BJ (cell line): ENCODE data around the gene PLEK. TPM values are rescaled to one million over a fixed set of nuclear protein-coding genes. Genes with fewer than 3 reads are reported as not detected.
"Not testable (repeated sequence)": the region's sequence is repeated elsewhere in the genome, so short reads cannot be mapped to it uniquely, and the experiment has no call there.

Experiments
- CTCF ChIA-PET: fragments of 350-600 bp; formaldehyde crosslinking; extraction: SDS; loops from one replicate; lab custom pipeline; 2021; ENCODE audit warnings: antibody characterized with exemption, inconsistent platforms; lab: Yijun Ruan, JAX
- POLR2A ChIA-PET: fragments of 300-600 bp; sonication (Branson Sonifier 250); formaldehyde crosslinking; extraction: SDS; loops from one replicate; lab custom pipeline; 2021; ENCODE audit warnings: antibody characterized with exemption; lab: Charles Lee
- DNase-seq: peaks from one replicate; pipeline ENCODE4 v3.0.0-alpha.2; 2011; ENCODE audit warnings: low read depth
- H3K27me3 ChIP-seq: 2 replicates; pipeline ENCODE4 v1.6.0; 2011; ENCODE audit warnings: low read length; ENCODE audit not compliant: control insufficient read depth, insufficient read depth
- H3K36me3 ChIP-seq: 2 replicates; pipeline ENCODE4 v1.5.1; 2011; ENCODE audit warnings: low read length; ENCODE audit not compliant: control insufficient read depth, insufficient read depth
- H3K4me3 ChIP-seq: 2 replicates; pipeline ENCODE4 v1.5.1; 2011; ENCODE audit warnings: low read depth, mild to moderate bottlenecking, control low read depth, low read length
- polyA plus RNA-seq: library from polyadenylated mRNA; depleted of rRNA; stranded (reverse); fragments of >200 nt; gene quantifications from 2 replicates; pipeline ENCODE4 v1.2.3, GENCODE V29; 2011
- TF ChIP-seq, protein P1 (sequence below): IDR thresholded peaks from 2 replicates; pipeline ENCODE4 v1.5.1; 2011; ENCODE audit warnings: low read depth, mild to moderate bottlenecking, control low read depth, inconsistent platforms, low read length, moderate library complexity; ENCODE audit not compliant: insufficient read depth

Gene PLEK
- polyA plus RNA-seq, 1 experiment: not detected

DNA sequence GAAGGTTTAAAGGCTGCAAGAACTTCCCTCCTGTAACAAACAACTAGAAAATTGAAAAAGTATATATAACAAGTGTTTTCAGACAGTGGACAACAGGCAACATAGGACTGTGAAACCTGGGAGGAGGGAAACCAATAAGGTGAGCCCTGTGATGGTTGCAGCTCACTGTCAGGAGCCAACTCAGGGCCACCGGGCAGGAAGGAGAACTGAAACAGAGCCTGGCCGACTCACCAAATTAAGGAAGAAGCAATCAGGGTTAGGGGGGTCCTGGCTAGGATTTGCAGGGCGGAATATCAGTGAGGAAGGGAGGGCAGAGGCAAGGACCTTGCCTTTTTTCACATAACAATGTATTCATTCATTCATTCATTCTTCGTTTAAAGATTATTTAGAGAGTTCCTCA is 23.5 kb upstream of the PLEK start:
- TF ChIP-seq, protein P1, sequence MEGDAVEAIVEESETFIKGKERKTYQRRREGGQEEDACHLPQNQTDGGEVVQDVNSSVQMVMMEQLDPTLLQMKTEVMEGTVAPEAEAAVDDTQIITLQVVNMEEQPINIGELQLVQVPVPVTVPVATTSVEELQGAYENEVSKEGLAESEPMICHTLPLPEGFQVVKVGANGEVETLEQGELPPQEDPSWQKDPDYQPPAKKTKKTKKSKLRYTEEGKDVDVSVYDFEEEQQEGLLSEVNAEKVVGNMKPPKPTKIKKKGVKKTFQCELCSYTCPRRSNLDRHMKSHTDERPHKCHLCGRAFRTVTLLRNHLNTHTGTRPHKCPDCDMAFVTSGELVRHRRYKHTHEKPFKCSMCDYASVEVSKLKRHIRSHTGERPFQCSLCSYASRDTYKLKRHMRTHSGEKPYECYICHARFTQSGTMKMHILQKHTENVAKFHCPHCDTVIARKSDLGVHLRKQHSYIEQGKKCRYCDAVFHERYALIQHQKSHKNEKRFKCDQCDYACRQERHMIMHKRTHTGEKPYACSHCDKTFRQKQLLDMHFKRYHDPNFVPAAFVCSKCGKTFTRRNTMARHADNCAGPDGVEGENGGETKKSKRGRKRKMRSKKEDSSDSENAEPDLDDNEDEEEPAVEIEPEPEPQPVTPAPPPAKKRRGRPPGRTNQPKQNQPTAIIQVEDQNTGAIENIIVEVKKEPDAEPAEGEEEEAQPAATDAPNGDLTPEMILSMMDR: no peak
- POLR2A ChIA-PET: no interaction called here
- CTCF ChIA-PET: no interaction called here
- no peak for DNase-seq
- Histone ChIP-seq H3K4me3 (no peak overlapping the region), H3K36me3 (no peaks in the 10 kb centered on the region), H3K27me3 (no peaks in the 10 kb centered on the region)

GRCh38 chr2:68342470-68342869 is 22.6 kb upstream of the PLEK start:
- no peaks in the 10 kb centered on the region for H3K27me3 ChIP-seq
- POLR2A ChIA-PET: no interaction called here
- H3K36me3 ChIP-seq: no peaks in the 10 kb centered on the region
- DNase-seq: no peak
- TF ChIP-seq, protein P1: no peak
- H3K4me3 ChIP-seq: no peak overlapping the region
- CTCF ChIA-PET: no interaction called here

DNA sequence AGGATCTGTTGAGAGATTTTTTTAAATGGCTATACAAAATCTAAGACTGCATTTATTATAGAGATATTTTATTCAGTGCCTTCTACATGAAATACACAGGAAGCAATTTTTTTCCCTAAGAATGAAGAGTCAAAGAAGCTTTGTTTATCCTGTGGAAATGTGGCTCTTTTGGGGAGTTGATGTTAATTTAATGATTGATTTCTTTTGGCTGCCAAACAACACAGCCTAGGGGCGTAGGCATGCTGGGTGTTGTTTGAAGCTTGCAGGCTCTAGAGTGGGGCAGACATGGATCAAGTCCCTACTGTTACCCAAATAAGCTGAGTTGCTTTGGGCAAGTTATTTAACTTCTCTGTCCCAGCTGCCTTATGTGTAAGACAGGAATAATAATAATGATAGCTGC is 21.1 kb upstream of the PLEK start:
- ChIA-PET CTCF (interaction anchor here (1.1 to 1.3 kb wide), 2 partner anchors 13 to 22 kb away, joined by 3 to 4 read pairs; partner anchors contain the start of gene PLEK), POLR2A (no interaction called here)
- Histone ChIP-seq H3K4me3 (no peak overlapping the region), H3K27me3 (no peaks in the 10 kb centered on the region), H3K36me3 (no peaks in the 10 kb centered on the region)
- DNase-seq: no peak
- TF ChIP-seq, protein P1: no peak

- POLR2A ChIA-PET: no interaction called here
- no peak for DNase-seq
Measured at GRCh38 chr2:68345129-68345875, 19.8 kb upstream of the PLEK start.

DNA sequence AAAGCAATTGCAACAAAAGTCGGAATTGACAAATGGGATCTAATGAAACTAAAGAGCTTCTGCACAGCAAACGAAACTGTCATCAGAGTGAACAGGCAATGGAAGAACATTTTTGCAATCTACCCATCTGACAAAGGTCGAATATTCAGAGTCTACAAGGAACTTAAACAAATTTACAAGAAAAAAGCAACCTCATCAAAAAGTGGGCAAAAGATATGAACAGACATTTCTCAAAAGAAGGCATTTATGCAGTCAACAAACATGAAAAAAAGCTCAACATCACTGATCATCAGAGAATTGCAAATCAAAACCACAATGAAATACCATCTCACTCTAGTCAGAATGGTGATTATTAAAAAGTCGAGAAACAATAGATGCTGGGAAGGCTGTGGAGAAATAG is 16.0 kb upstream of the PLEK start:
- POLR2A ChIA-PET, H3K27me3 ChIP-seq, H3K4me3 ChIP-seq, H3K36me3 ChIP-seq, DNase-seq: not testable (repeated sequence)
- CTCF ChIA-PET: interaction anchor here (1.3 kb wide), 1 partner anchor 14 kb away, joined by 3 read pairs; no protein-coding TSS in a partner anchor

More at GRCh38 chr2:68345129-68345875, 19.8 kb upstream of the PLEK start:
- TF ChIP-seq, protein P1: no peak
- Histone ChIP-seq H3K27me3 (no peaks in the 10 kb centered on the region), H3K4me3 (no peak overlapping the region), H3K36me3 (no peaks in the 10 kb centered on the region)
- CTCF ChIA-PET: interaction anchor here (1.3 kb wide), 1 partner anchor 20 kb away, joined by 3 read pairs; the partner anchor contains the start of gene PLEK

DNA sequence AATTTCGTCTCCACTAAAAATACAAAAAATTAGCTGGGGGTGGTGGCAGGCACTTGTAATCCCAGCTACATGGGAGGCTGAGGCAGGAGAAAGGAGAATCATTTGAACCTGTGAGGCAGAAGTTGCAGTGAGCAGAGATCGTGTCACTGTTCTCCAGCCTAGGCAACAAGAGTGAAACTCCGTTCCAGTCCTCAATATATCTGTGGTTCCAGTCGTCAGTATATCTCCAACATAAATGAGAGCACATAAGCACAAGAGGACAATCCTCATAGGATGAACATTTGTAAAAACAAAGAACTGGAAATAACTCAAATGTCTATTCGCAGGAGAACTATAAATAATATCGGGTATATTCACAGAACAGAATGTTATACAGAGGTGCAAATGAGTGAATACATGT is 13.1 kb upstream of the PLEK start:
- TF ChIP-seq, protein P1: no peak
- Histone ChIP-seq H3K4me3 (no peak overlapping the region), H3K27me3 (no peaks in the 10 kb centered on the region), H3K36me3 (no peaks in the 10 kb centered on the region)
- ChIA-PET POLR2A (no interaction called here), CTCF (interaction anchor here (0.6 to 1.3 kb wide), 2 partner anchors 100 to 316 kb away, joined by 3 to 4 read pairs; partner anchors contain the start of gene PPP3R1)
- DNase-seq: no peak
